HL-60 (cell line): ENCODE results near the gene NBL1.

Experiments
- GABPA ChIP-seq: IDR thresholded peaks from 2 replicates; pipeline ENCODE4 v1.6.1; 2012; ENCODE audit warnings: low read depth
- POLR2AphosphoS5 ChIP-seq: IDR thresholded peaks from 2 replicates; pipeline ENCODE4 v1.6.1; 2012; ENCODE audit warnings: low read depth
- SPI1 ChIP-seq: IDR thresholded peaks from 2 replicates; pipeline ENCODE4 v1.6.1; 2012; ENCODE audit warnings: low read depth, mild to moderate bottlenecking, borderline replicate concordance
- TF ChIP-seq, protein P1 (sequence below): IDR thresholded peaks from one replicate; pipeline ENCODE4 v1.5.1; 2011; ENCODE audit warnings: low read length, control low read depth, inconsistent platforms; ENCODE audit not compliant: insufficient read depth
- TF ChIP-seq, protein P2 (sequence below): IDR thresholded peaks from 2 replicates; pipeline ENCODE4 v1.6.1; 2012; ENCODE audit warnings: low read depth; ENCODE audit not compliant: insufficient replicate concordance

DNA sequence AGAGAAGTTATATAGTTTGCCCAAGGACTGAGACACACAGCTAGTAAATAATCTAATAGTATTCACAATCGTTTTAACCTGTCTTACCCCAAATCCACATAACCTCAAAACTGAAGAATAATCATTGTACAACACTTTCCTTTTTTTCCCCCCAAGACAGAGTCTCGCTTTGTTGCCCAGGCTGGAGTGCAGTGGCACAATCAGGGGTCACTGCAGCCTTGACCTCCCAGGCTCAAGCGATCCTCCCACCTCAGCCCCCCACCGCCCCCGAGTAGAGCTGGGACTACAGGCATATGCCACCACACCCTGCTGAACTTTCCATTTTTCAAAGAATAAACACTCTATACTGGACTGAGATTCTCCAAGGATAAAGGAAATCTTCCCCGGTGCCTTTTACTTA lies 28.7 kb upstream of the NBL1 start:
- TF ChIP-seq, protein P1, sequence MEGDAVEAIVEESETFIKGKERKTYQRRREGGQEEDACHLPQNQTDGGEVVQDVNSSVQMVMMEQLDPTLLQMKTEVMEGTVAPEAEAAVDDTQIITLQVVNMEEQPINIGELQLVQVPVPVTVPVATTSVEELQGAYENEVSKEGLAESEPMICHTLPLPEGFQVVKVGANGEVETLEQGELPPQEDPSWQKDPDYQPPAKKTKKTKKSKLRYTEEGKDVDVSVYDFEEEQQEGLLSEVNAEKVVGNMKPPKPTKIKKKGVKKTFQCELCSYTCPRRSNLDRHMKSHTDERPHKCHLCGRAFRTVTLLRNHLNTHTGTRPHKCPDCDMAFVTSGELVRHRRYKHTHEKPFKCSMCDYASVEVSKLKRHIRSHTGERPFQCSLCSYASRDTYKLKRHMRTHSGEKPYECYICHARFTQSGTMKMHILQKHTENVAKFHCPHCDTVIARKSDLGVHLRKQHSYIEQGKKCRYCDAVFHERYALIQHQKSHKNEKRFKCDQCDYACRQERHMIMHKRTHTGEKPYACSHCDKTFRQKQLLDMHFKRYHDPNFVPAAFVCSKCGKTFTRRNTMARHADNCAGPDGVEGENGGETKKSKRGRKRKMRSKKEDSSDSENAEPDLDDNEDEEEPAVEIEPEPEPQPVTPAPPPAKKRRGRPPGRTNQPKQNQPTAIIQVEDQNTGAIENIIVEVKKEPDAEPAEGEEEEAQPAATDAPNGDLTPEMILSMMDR = no peak
- TF ChIP-seq POLR2AphosphoS5 = no peak
- TF ChIP-seq GABPA = no peak
- TF ChIP-seq, protein P2, sequence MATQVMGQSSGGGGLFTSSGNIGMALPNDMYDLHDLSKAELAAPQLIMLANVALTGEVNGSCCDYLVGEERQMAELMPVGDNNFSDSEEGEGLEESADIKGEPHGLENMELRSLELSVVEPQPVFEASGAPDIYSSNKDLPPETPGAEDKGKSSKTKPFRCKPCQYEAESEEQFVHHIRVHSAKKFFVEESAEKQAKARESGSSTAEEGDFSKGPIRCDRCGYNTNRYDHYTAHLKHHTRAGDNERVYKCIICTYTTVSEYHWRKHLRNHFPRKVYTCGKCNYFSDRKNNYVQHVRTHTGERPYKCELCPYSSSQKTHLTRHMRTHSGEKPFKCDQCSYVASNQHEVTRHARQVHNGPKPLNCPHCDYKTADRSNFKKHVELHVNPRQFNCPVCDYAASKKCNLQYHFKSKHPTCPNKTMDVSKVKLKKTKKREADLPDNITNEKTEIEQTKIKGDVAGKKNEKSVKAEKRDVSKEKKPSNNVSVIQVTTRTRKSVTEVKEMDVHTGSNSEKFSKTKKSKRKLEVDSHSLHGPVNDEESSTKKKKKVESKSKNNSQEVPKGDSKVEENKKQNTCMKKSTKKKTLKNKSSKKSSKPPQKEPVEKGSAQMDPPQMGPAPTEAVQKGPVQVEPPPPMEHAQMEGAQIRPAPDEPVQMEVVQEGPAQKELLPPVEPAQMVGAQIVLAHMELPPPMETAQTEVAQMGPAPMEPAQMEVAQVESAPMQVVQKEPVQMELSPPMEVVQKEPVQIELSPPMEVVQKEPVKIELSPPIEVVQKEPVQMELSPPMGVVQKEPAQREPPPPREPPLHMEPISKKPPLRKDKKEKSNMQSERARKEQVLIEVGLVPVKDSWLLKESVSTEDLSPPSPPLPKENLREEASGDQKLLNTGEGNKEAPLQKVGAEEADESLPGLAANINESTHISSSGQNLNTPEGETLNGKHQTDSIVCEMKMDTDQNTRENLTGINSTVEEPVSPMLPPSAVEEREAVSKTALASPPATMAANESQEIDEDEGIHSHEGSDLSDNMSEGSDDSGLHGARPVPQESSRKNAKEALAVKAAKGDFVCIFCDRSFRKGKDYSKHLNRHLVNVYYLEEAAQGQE = no peak
- no peak for TF ChIP-seq SPI1
